CD14-positive monocyte (primary cell): ENCODE results near the gene RNF31. TPM values are rescaled to one million over a fixed set of nuclear protein-coding genes. Genes with fewer than 3 reads are reported as not detected.

ENCODE experiments used
- DNase-seq, 3 donors: peaks; one replicate each; pipeline ENCODE4 v3.0.0-alpha.2; 2011 to 2022
- H2AFZ ChIP-seq: 2 replicates; pipeline ENCODE4 v1.6.0; 2012; ENCODE audit warnings: mild to moderate bottlenecking, low read depth, low read length, inconsistent platforms; ENCODE audit not compliant: insufficient read depth, poor library complexity, severe bottlenecking
- H3K27ac ChIP-seq, 2 donors: 1 replicate in 1 of 2; 2 replicates in 1 of 2; pipeline ENCODE4 v1.5.1; 2012 to 2013; ENCODE audit warnings: low read length in 2 of 2, control low read depth in 1 of 2, inconsistent platforms in 1 of 2, low read depth in 1 of 2, mild to moderate bottlenecking in 1 of 2
- H3K27me3 ChIP-seq, 2 donors: one replicate each; pipeline versions ENCODE4 v1.6.0 to v1.6.1; 2011 to 2013; ENCODE audit warnings: low read length in 2 of 2; ENCODE audit not compliant: control insufficient read depth in 2 of 2, insufficient read depth in 2 of 2
- H3K36me3 ChIP-seq, 2 donors: replicated peaks in 1 of 2; 1 replicate in 1 of 2; 2 replicates in 1 of 2; pipeline versions ENCODE4 v1.5.1 to v1.6.1; 2012 to 2013; ENCODE audit warnings: low read length in 2 of 2, control low read depth in 1 of 2, inconsistent platforms in 1 of 2, mild to moderate bottlenecking in 1 of 2; ENCODE audit not compliant: insufficient read depth in 2 of 2, control insufficient read depth in 1 of 2
- H3K4me1 ChIP-seq, 2 donors: 1 replicate in 1 of 2; 2 replicates in 1 of 2; pipeline versions ENCODE4 v1.5.1 to v1.6.1; 2012 to 2013; ENCODE audit warnings: low read length in 2 of 2, control low read depth in 1 of 2, inconsistent platforms in 1 of 2, mild to moderate bottlenecking in 1 of 2, moderate library complexity in 1 of 2; ENCODE audit not compliant: insufficient read depth in 2 of 2, control insufficient read depth in 1 of 2
- H3K4me2 ChIP-seq: replicated peaks from 2 replicates; pipeline ENCODE3; 2012; ENCODE audit warnings: low read length, moderate library complexity, mild to moderate bottlenecking; ENCODE audit not compliant: poor library complexity, severe bottlenecking; ENCODE audit errors: extremely low read depth
- H3K4me3 ChIP-seq, 3 experiments: fragments of 200-600 bp in 1 of 3; sonication (generic) in 1 of 3; replicated peaks in 1 of 3; 1 replicate in 2 of 3; 2 replicates in 1 of 3; pipeline ENCODE4 v1.5.1; 2011 to 2013; ENCODE audit warnings: low read length in 3 of 3, mild to moderate bottlenecking in 3 of 3, control low read depth in 2 of 3, low read depth in 2 of 3, inconsistent platforms in 1 of 3, moderate library complexity in 1 of 3
- H3K79me2 ChIP-seq: 2 replicates; pipeline ENCODE4 v1.6.0; 2012; ENCODE audit warnings: mild to moderate bottlenecking, control low read depth, inconsistent platforms, low read length, moderate library complexity; ENCODE audit not compliant: insufficient read depth
- H3K9ac ChIP-seq: 2 replicates; pipeline ENCODE4 v1.6.0; 2017; ENCODE audit warnings: low read length, mild to moderate bottlenecking; ENCODE audit not compliant: insufficient read depth, poor library complexity, severe bottlenecking
- H3K9me3 ChIP-seq, 2 donors: replicated peaks in 1 of 2; 1 replicate in 1 of 2; 2 replicates in 1 of 2; pipeline versions ENCODE4 v1.5.1 to v1.6.1; 2012 to 2013; ENCODE audit warnings: low read length in 2 of 2, control low read depth in 1 of 2; ENCODE audit not compliant: control insufficient read depth in 1 of 2, insufficient read depth in 1 of 2
- H4K20me1 ChIP-seq: 2 replicates; pipeline ENCODE4 v1.6.0; 2012; ENCODE audit warnings: mild to moderate bottlenecking, low read length, control low read depth, moderate library complexity; ENCODE audit not compliant: insufficient read depth
- H3K27ac Mint-ChIP-seq, 7 donors: one replicate each; pipeline ENCODE4 v1.8.0; 2020; ENCODE audit warnings: mild to moderate bottlenecking in 7 of 7, mixed read lengths in 7 of 7, moderate library complexity in 6 of 7, inconsistent platforms in 2 of 7
- H3K27me3 Mint-ChIP-seq, 3 donors: one replicate each; pipeline ENCODE4 v1.8.0; 2021 to 2022; ENCODE audit warnings: low read depth in 3 of 3, mild to moderate bottlenecking in 3 of 3, mixed read lengths in 3 of 3, moderate library complexity in 3 of 3, inconsistent platforms in 1 of 3
- H3K36me3 Mint-ChIP-seq, 2 donors: one replicate each; pipeline ENCODE4 v1.8.0; 2020; ENCODE audit warnings: mixed read lengths in 2 of 2, inconsistent platforms in 1 of 2, mild to moderate bottlenecking in 1 of 2
- H3K4me1 Mint-ChIP-seq: one replicate; pipeline ENCODE4 v1.8.0; 2020; ENCODE audit warnings: mild to moderate bottlenecking, mixed read lengths
- H3K4me3 Mint-ChIP-seq, 2 donors: one replicate each; pipeline ENCODE4 v1.8.0; 2020; ENCODE audit warnings: mild to moderate bottlenecking in 2 of 2, mixed read lengths in 2 of 2, moderate library complexity in 1 of 2
- H3K9me3 Mint-ChIP-seq, 7 donors: one replicate each; pipeline ENCODE4 v1.8.0; 2020 to 2022; ENCODE audit warnings: mixed read lengths in 7 of 7, mild to moderate bottlenecking in 6 of 7, moderate library complexity in 6 of 7, inconsistent platforms in 2 of 7
- WGBS: methylation state at CpG from one replicate; pipeline ENCODE4 v1.1.5; 2013; ENCODE audit warnings: missing lambda C conversion rate; ENCODE audit not compliant: insufficient coverage; 5-methylcytosine and 5-hydroxymethylcytosine counted together
- intact Hi-C, 2 donors: fragments of 100-400 bp; cut with micrococcal nuclease; formaldehyde crosslinking; loops; one replicate each; pipeline versions ENCODE4 v1.15.0 to v1.15.1; 2023
- polyA plus RNA-seq, 3 donors: library from polyadenylated mRNA; depleted of rRNA in 1 of 3; unstranded in 2 of 3; stranded (reverse) in 1 of 3; fragments of 300-500 nt in 2 of 3; fragments of >200 nt in 1 of 3; fragmentation: Illumina TruSeq in 2 of 3; gene quantifications; 1 replicate in 2 of 3; 2 replicates in 1 of 3; pipeline ENCODE4 v1.2.3, GENCODE V29; 2012 to 2021
- TF ChIP-seq, protein P1 (sequence below): fragments of 200-600 bp; IDR thresholded peaks from one replicate; pipeline ENCODE4 v1.8.0; 2022; ENCODE audit warnings: antibody characterized with exemption, mild to moderate bottlenecking

Gene RNF31
- polyA plus RNA-seq, 3 donors = 30.7 to 63.2 (median 36.8) TPM

DNA sequence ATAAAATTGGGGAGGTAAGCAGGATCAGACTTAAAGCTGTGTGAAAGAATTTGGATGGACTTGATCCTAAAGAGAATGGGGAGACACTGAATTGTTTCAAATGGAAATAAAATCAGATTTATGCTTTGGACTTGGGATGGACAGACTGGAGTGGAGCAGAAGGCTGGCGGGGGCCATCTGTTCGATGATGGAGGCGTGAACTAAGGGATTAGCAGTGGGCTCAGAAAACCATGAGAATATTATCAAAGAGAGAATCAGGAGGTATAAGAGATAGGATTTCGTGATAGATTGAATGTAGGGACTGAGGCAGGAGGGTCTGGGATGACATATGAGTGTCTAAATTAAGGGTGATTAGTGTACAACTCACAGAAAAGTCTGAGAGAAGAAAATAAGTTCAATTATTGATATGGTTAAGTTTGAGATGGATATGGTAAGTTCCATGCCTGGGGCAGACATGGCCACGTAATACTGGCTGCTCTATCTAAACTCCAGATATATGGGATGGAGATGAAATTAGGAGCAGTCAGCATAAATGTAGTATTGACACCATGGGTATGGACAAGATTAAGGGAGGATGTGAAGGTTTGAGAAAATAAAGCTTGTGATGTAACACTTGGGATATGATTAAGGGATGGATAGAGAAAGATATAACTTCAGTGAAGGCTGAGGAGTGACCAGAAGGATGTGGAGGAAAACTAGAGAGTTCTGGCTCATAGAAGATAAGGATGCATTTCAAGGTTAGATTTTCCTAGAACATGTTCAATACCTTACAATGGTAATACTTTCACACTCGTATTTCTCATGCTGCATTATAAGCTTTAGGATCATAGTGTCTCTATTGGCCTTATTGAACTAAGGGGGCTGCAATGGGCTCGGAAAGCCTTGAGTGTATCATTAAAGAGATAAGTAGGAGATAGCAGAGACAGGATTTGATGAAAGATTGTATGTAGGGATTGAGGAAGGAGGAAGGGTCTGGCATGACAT is 57.2 kb downstream of the RNF31 start:
- Histone ChIP-seq H3K4me2 (no peak overlapping the region), H3K36me3 (peaks cover 46 to 78% of the 10 kb centered on the region in 2 donors), H3K27ac (no peak overlapping the region), H2AFZ (no peak overlapping the region), H3K9ac (no peak overlapping the region), H4K20me1 (peaks cover 38% of the 10 kb centered on the region), H3K79me2 (peaks cover 10% of the 10 kb centered on the region), H3K9me3 (peaks cover 0 to 9% of the 10 kb centered on the region in 2 donors), H3K27me3 (no peaks in the 10 kb centered on the region), H3K4me3 (no peak overlapping the region), H3K4me1 (no peaks in the 10 kb centered on the region)
- H3K4me1 Mint-ChIP-seq = peaks cover 2% of the 10 kb centered on the region
- no peak overlapping the region for H3K4me3 Mint-ChIP-seq
- WGBS = 98% methylated on average over 6 of the region's 7 CpGs
- intact Hi-C loops = no loop called here
- peak overlapping the region in 1 of 7 donors; percentile 15 for H3K27ac Mint-ChIP-seq
- H3K9me3 Mint-ChIP-seq = peaks cover 2 to 21% (median 12%) of the 10 kb centered on the region in 7 donors
- H3K36me3 Mint-ChIP-seq = peaks cover 69 to 80% of the 10 kb centered on the region in 2 donors
- TF ChIP-seq, protein P1, sequence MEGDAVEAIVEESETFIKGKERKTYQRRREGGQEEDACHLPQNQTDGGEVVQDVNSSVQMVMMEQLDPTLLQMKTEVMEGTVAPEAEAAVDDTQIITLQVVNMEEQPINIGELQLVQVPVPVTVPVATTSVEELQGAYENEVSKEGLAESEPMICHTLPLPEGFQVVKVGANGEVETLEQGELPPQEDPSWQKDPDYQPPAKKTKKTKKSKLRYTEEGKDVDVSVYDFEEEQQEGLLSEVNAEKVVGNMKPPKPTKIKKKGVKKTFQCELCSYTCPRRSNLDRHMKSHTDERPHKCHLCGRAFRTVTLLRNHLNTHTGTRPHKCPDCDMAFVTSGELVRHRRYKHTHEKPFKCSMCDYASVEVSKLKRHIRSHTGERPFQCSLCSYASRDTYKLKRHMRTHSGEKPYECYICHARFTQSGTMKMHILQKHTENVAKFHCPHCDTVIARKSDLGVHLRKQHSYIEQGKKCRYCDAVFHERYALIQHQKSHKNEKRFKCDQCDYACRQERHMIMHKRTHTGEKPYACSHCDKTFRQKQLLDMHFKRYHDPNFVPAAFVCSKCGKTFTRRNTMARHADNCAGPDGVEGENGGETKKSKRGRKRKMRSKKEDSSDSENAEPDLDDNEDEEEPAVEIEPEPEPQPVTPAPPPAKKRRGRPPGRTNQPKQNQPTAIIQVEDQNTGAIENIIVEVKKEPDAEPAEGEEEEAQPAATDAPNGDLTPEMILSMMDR = no peak
- no peak for DNase-seq
- no peaks in the 10 kb centered on the region for H3K27me3 Mint-ChIP-seq

GRCh38 chr14:24206260-24207103 is 59.2 kb downstream of the RNF31 start:
- Histone ChIP-seq H3K27me3 (no peaks in the 10 kb centered on the region), H3K79me2 (peaks cover 19% of the 10 kb centered on the region), H3K27ac (peak overlapping the region in 1 of 2 donors; percentile 31), H3K4me3 (no peak overlapping the region), H4K20me1 (peaks cover 38% of the 10 kb centered on the region), H3K9me3 (peaks cover 0 to 6% of the 10 kb centered on the region in 2 donors), H3K4me1 (no peaks in the 10 kb centered on the region), H2AFZ (no peak overlapping the region), H3K36me3 (peaks cover 63 to 94% of the 10 kb centered on the region in 2 donors), H3K4me2 (no peak overlapping the region), H3K9ac (no peak overlapping the region)
- peaks cover 0 to 16% (median 9%) of the 10 kb centered on the region in 7 donors for H3K9me3 Mint-ChIP-seq
- no peak overlapping the region for H3K4me3 Mint-ChIP-seq
- peaks cover 80 to 86% of the 10 kb centered on the region in 2 donors for H3K36me3 Mint-ChIP-seq
- intact Hi-C loops = no loop called here
- peaks cover 9% of the 10 kb centered on the region for H3K4me1 Mint-ChIP-seq
- 98% methylated on average over 10 of the region's 11 CpGs for WGBS
- H3K27ac Mint-ChIP-seq = peak overlapping the region in 4 of 7 donors; percentile 20 to 72 (median 39)
- H3K27me3 Mint-ChIP-seq = no peaks in the 10 kb centered on the region
- no peak for DNase-seq
- TF ChIP-seq, protein P1 = no peak
